ENCODE results near the gene AJAP1.

Gene AJAP1

DNA sequence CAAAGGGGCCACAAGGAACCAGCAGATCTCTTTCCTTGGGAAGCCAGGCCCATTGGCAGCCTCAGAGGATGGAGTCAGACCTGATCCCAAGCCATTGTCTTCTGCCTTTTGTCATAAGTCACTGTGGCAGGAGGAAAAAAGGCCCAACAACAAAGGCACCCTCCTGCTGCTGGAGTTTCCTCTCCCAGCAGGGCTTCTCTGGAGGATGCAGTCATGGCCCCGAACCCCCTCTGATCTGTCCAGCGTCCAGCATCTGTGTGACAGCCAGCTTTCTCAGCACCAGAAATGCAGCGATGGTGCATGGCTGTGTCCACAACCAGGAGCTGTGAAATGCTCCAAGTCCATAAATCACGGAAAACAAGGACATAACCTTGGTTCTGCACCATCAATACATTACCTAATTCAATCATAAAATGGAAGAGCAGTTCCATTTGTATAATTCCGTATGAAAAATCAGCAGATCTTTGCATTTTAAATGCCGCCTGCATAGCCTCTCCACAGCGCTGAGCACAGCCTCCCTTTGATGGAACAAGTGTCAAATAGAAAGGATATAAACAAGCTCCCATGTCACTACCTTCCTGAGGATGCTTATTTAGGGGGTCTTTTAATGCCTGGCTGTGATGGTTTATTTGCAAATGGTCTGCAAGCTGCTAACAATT lies 30.6 kb downstream of the AJAP1 start:
- no peak for DNase-seq

DNA sequence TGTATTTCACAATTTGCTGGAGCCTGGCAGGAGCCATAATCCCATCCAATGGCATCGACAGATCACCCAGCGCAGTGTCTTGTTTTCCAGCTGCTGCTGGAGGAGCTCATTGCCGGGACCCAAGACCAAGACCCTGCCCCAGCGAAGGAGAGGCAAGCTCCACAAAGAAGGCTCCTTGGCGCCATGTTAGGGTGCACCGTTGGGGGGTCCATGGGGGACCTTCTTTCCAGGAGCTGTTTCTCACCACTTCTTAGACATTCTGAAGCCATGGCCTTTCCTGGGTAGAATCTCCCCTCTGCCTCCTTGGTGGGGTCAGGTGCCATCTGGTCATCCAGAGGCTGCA lies 31.1 kb downstream of the AJAP1 start:
- DNase-seq = no peak

GRCh38 chr1:4687943-4688342 lies 33.5 kb downstream of the AJAP1 start:
- DNase-seq = no peak

- no peak for DNase-seq
Observed at GRCh38 chr1:4689271-4689935, 35.0 kb downstream of the AJAP1 start.

DNA sequence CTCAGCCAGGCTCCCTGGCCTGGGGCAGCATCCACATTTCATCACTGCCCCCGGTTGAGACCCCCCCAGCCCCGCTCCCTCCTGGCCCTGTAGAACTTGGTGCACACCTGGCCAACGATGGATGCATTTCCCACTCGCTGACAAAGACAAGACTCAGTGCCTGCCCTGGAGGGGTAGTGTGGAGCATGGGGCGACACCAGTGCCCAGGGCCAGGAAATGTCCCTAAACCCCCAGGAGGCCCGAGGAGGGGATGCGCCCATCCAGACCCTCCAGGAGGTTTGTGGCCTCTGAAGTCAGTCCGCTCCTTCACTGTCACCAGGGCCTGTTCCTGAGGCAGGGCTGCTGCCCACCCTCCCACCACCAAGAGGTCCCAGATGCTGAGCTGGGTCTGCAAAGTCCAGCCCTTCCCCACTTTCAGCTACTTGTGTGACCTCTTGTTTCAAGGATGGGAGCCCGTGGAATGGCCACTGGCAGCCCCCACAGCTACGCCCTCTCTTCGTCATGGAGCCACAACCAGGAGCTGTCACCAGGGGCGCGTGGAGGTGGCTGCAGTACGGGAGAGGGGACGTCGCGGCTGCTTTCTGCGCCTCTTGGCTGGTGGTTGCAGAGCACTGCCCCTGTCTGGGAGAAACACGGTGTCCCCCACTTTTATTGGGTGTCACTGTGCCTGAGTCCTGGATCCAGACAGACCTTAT lies 35.7 kb downstream of the AJAP1 start:
- no peak for DNase-seq

GRCh38 chr1:4690951-4691675 lies 36.7 kb downstream of the AJAP1 start:
- no peak for DNase-seq

GRCh38 chr1:4691766-4692405 lies 37.5 kb downstream of the AJAP1 start:
- DNase-seq = no peak

GRCh38 chr1:4692437-4692836 lies 38.0 kb downstream of the AJAP1 start:
- DNase-seq = no peak

DNA sequence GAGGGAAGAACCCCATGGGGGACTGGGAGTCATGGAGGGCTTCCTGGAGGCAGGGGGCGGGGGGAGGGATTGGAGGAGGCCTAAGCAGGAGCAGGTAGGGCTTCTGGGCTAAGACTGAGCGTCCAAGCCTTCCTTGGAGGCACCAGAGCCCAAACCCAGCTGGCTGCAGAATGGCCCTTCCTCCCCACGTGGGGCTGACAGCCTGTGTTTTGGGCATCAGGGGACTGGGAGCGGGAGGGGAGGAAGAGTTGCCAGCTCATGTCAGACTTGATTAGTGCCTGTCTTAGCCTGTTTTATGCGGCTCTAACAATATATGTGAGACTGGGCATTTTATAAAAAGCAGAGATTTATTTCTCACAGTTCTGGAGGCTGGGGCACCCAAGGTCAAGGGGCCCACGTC lies 38.9 kb downstream of the AJAP1 start:
- no peak for DNase-seq

DNA sequence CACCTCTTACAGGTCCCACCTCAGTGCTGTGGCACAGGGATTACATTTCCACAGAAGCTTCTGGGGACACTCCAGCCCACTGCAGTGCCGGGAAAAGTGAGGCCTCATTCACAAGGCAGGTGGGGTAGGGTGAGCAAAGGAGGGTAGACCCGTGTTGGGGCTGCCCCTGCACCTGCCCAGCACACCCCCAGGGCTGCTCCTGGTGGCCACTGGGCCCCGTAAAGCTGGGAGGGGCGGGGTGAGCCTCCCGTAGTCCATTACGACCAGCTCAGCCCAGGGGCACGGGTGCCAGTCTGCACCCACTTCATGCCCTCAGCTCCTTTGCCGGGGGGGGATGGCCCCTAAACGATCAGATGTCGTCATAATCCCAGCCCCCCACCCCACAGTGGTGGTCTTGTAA lies 39.5 kb downstream of the AJAP1 start:
- DNase-seq = no peak

- DNase-seq = no peak
Observed at GRCh38 chr1:4694492-4694891, 40.1 kb downstream of the AJAP1 start.

- no peak for DNase-seq
Observed at GRCh38 chr1:4695241-4695640, 40.8 kb downstream of the AJAP1 start.

GRCh38 chr1:4696161-4696745 lies 41.8 kb downstream of the AJAP1 start:
- DNase-seq = no peak

- no peak for DNase-seq
Observed at GRCh38 chr1:4696753-4697152, 42.3 kb downstream of the AJAP1 start.

GRCh38 chr1:4697801-4698200 lies 43.4 kb downstream of the AJAP1 start:
- no peak for DNase-seq

GRCh38 chr1:4698911-4699310 lies 44.5 kb downstream of the AJAP1 start:
- DNase-seq = no peak

DNA sequence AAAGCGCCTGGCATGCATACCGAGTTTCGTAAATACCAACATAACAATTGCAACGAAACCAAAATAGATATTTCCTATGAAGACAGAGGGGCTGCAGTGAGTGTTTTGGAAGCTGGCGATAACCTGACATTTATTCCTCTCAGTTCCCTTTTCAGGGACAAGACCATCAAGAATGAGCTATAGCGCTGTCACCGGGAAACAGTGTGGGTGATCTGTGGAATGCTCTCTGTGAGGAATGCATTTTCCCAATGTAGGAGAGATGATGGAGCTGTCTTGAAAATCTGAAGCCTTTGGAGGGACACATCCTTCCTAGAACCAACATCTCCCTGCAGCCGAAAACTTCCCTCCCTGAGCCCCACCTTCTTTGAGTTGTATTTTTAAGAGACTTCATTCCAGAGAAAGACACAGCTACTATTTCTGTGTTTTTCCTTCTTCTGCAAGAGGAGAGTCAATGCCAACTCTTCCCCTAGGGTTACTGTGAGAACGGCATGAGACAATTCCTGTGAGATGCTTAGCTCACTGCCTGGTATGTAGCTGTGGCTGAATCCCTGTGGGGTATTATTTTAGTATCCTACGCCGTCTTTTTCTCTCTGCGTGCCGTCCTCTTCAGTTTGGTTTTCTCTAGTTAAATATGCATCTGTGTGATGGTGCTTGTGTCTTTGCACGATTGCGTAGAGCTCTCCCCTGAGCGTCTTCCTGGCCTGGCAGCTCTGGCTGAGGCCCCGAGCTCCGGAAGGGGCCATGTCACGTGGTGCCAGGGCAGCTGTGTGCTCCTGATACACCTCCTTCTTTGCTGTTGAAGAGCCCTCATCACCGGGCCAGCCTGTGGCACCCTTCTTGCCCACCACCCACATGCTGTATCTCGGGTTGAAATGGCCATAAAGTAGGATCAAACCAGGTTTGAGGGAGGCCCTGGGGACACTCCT lies 45.2 kb downstream of the AJAP1 start:
- no peak for DNase-seq

- peak; percentile 9 to 31 for DNase-seq
Observed at GRCh38 chr1:4700801-4701200, 46.4 kb downstream of the AJAP1 start.

- DNase-seq = no peak
Observed at GRCh38 chr1:4701276-4701675, 46.9 kb downstream of the AJAP1 start.

DNA sequence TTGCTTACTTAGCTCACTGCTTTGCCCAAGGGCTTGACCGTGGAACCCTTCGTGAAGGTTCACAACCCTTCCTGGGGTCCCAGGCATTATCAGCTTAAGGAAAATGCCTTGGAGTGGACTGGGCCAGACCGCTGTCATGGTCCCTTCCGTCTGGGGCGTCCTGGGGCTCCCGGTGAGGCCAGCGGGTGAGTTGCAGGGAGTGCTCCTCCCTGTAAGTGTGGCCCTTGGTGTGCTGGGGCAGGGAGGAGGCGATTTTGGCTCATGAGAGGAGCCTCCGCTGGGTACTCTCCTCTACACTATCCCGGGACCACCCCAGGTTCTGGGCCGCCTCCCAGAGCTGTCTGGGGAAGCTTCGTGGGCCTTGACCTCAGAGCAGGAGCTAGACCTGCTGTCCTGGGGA lies 48.1 kb downstream of the AJAP1 start:
- no peak for DNase-seq

GRCh38 chr1:4702932-4703331 lies 48.5 kb downstream of the AJAP1 start:
- no peak for DNase-seq

- DNase-seq = no peak
Observed at GRCh38 chr1:4703646-4704045, 49.2 kb downstream of the AJAP1 start.
